NCI-H187 (cell line): ENCODE data around the gene GMDS.

Experiments
- DNase-seq, 2 experiments: peaks; one replicate each; lab custom pipeline; 2025; lab: John Stamatoyannopoulos, UW

Gene GMDS

GRCh38 chr6:1586861-1587450 lies 658.4 kb downstream of the GMDS start:
- DNase-seq, result no peak

GRCh38 chr6:1586256-1586655 lies 659.1 kb downstream of the GMDS start:
- no peak for DNase-seq

DNA sequence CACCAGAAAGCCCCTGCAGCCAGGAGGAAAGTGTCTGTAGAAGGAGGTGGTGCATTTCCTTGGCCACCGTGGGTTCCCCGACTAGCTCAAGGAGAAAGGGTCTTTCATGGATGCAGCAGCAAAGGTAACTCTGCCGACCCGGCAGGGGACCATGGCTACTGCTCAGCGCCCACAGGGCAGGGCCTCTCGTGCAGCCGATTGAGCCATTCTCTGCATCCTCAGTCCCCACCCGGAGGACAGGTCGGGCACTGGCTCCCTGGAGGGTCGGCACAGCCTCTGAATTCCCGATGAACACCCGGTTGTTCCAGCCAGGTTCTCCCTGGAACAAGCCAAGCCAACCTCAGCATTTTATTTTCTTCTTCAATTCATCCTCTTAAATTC lies 659.7 kb downstream of the GMDS start:
- no peak for DNase-seq

DNA sequence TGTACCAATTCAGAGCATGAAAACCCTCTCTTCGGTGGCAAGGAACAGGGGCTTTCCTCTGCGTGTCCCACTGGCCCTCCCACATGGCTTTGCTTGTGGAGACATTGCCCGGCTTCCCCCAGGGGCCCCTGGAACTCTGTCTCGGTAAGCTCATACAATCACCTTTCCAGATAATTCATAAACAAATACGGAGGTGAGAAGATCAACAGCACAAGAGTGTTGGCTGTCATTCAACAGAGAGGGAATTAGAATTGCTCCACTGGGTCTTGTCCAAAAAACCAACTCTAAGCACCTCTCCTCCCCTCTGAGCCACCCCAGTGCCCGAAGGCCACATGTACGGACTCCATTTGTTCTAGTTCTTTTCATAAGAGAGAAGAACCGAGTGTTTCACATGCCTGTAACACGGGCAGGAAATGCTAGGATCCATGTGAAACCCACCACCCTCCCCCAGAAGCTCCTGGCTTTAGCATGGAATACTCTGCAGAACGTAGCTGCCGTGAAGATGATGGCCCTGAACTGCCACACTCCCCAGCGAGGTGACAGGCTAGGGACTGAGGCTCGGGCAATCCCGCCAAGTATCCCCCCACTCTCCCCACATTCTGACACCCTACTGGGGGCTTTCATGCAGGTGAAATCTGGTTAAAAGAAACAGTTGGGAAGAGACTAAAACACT lies 660.3 kb downstream of the GMDS start:
- DNase-seq, result no peak

DNA sequence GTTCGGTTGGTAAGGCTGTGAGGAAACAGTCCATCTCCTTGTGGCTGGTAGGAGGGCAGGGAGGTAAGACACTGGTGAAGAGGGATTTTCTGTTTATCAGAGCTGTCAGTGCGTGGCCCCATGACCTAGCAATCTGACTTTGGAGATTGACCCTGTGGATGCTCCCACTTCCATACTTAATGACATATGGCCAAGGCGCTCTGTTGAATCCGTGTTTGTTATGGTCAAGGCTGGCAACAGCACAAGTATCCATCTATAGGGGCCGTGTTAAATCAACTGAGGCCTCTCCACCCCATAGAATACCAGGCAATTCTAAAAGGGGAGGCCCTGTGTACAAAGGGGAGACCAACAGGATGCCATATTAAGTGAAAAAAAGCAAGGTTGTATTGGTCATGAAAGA lies 661.3 kb downstream of the GMDS start:
- DNase-seq, result no peak

- DNase-seq, result no peak
Measured at GRCh38 chr6:1581120-1581991, 664.0 kb downstream of the GMDS start.

DNA sequence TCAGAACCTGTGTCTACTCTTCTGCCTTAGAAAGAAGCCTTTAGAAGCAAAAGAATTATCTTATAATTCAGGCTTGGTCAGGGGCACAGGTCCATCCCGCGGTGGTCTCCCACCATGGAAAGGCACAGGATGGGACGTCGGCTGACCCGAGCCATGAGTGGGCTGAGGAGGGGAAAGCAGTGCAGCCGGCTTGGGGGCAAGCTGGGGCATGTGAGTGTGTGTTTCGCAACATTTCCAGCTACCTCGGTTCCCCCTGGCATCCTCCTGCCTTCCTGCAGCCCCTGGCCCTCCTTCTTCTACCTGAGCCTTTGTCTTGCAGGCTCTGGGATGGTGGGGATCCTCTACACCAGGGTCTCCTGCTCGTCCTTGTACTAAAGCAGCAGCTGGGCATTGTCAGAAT lies 664.8 kb downstream of the GMDS start:
- no peak for DNase-seq

- no peak for DNase-seq
Measured at GRCh38 chr6:1580109-1580508, 665.3 kb downstream of the GMDS start.

DNA sequence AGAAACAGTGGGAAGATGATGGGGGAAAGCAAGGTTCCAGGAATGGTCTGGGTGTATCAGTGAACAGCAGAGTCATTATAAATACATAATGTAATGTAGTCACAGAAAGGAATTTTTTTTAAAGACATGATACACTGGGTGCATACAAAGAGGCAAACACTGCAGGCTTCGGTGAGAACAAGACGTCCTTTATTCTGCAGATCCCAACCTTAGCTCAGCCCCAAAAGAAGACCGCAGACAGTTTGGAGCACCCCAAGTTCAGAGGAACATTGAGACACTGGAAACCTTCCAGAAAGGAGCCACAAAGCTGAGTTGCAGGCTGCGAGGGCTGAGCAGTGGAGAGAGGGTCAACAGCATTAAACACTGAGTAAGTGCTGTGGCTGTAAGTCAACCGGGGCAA lies 666.3 kb downstream of the GMDS start:
- DNase-seq, result no peak

GRCh38 chr6:1577896-1578745 lies 667.3 kb downstream of the GMDS start:
- DNase-seq, result no peak

DNA sequence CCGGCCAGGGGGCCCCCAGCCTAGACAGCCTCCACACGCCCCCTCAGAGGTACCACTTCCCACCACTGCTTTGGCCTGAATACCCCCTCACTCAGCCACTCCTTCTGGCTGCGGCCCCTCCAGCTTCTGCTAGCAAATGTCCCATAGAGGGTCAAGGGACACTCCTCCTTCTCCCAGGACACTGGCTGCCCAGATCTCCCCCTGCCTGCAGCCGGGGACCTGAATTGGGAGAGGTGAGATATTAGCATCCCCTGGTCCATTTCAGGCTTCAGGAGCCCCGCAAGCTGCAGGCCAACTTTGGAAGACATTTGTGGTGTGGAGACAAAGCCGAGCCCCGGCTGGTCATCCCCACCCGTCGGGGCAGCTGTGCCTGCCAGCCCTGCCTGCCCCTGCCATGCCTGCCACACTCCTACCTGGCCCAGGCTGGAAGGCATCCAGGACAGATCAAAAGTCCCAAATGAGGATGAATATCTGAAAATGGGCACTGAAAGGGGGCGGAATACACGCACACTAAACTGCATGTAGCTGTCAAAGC lies 668.2 kb downstream of the GMDS start:
- no peak for DNase-seq

GRCh38 chr6:1576711-1577110 lies 668.7 kb downstream of the GMDS start:
- DNase-seq, result no peak

GRCh38 chr6:1576166-1576565 lies 669.2 kb downstream of the GMDS start:
- no peak for DNase-seq

GRCh38 chr6:1575210-1576041 lies 670.0 kb downstream of the GMDS start:
- no peak for DNase-seq

- DNase-seq, result no peak
Measured at GRCh38 chr6:1574890-1575209, 670.6 kb downstream of the GMDS start.

DNA sequence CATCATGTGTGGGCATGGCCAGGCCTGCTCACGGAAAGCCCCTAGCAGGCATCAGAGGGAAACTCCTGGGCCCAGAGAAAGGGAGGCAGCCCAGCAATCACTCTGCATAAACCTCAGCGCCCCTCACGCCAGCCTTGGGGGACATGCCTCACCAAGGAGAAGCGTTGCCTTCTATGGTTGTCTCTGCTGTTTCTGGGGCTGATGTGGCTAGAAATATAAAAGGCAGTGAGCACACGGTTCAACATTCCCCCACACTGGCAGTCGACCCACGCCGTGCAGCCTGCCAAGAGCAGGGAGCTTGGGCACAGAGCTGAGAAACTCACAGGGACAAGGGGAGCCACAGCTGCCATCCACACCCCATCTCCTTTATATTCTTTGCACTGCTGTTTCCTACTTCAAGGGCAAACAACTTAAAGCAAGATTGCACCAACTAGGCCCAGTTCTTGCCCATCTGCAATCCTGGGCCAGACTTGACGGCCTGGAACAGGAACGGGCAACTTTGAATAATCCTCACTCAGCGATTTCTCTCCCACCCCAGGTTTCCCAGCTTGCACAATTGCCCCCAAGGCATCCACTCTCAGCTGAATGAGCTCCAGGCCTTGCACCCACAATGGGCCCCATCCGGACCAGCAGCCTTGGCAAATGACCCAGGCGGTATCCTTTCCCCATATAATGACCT lies 671.2 kb downstream of the GMDS start:
- DNase-seq, result no peak
